OCI-LY1 (cell line): Measurements from ENCODE around the gene TGFB3.

Experiments
- CTCF ChIP-seq: fragments of 200-600 bp; sonication (generic), shearing (Covaris generic); IDR thresholded peaks from 2 replicates; pipeline ENCODE4 v1.5.1; 2017; ENCODE audit warnings: mild to moderate bottlenecking, antibody characterized with exemption, low read length, moderate library complexity, mixed read lengths
- EZH2 ChIP-seq: fragments of 200-600 bp; sonication (generic), shearing (Covaris generic); IDR thresholded peaks from 2 replicates; pipeline ENCODE4 v1.8.0; 2017; ENCODE audit warnings: borderline replicate concordance, mixed run types, mild to moderate bottlenecking, antibody characterized with exemption, low read length, moderate library complexity, mixed read lengths

DNA sequence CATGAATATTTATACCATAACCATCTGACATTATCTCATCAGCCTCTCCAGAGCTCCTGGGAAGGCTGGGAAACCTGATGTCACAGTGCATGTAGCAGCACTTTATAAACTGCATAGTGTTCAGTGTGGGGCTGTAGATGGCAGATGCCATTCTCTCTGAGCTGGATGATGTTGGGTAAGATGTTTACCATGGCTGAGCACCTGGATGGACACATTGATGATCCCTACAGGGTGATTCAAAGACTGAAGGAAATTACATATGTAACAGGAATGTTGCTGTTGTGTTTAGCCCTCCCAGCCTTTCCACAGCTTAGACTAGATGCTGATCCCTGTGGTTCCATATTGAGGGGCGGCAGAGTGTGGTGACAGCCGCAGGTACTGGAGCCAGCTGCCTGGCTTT lies 41.2 kb upstream of the TGFB3 start:
- TF ChIP-seq CTCF (no peak), EZH2 (no peak)
